H1 (cell line): ENCODE data around the gene GRAMD1B. TPM values are rescaled to one million over a fixed set of nuclear protein-coding genes. Genes with fewer than 3 reads are reported as not detected.

Experiments
- CTCF ChIA-PET: fragments of 300-600 bp; sonication (Branson Sonifier 250); formaldehyde crosslinking; loops from one replicate; lab custom pipeline; 2021; ENCODE audit not compliant: partially characterized antibody; lab: Charles Lee
- POLR2A ChIA-PET: fragments of 300-600 bp; sonication (Branson Sonifier 250); formaldehyde crosslinking; loops from one replicate; lab custom pipeline; 2021; ENCODE audit warnings: inconsistent platforms; ENCODE audit not compliant: partially characterized antibody; lab: Charles Lee
- DNase-seq, 2 experiments: peaks; one replicate each; pipeline versions ENCODE4 v3.0.0 to v3.0.0-alpha.2; 2010 to 2022; ENCODE audit warnings: low spot score in 2 of 2, low read depth in 1 of 2, mixed read lengths in 1 of 2
- FAIRE-seq: peaks from 2 replicates; lab custom pipeline; 2011; peaks lifted over from hg19 to GRCh38; lab: Jason Lieb, UNC
- H2AFZ ChIP-seq: 2 replicates; pipeline ENCODE4 v1.8.1; 2012; ENCODE audit warnings: low read length, inconsistent platforms
- H2AK5ac ChIP-seq: 2 replicates; pipeline ENCODE4 v1.6.1; 2013; ENCODE audit warnings: low read depth, low read length
- H2BK120ac ChIP-seq: replicated peaks from 2 replicates; pipeline ENCODE3; 2013; ENCODE audit warnings: low read depth, low read length, inconsistent platforms
- H2BK12ac ChIP-seq: 2 replicates; pipeline ENCODE4 v1.6.1; 2013; ENCODE audit warnings: low read depth, low read length
- H2BK15ac ChIP-seq: 2 replicates; pipeline ENCODE4 v1.6.1; 2013; ENCODE audit warnings: low read length
- H2BK20ac ChIP-seq: 2 replicates; pipeline ENCODE4 v1.6.1; 2013; ENCODE audit warnings: low read length
- H2BK5ac ChIP-seq: 2 replicates; pipeline ENCODE4 v1.6.1; 2013; ENCODE audit warnings: low read depth, low read length
- H3K14ac ChIP-seq: 2 replicates; pipeline ENCODE4 v1.6.1; 2013; ENCODE audit warnings: inconsistent platforms; ENCODE audit not compliant: insufficient read length
- H3K18ac ChIP-seq: 2 replicates; pipeline ENCODE4 v1.6.1; 2013; ENCODE audit warnings: low read length; ENCODE audit errors: extremely low read depth
- H3K23ac ChIP-seq: 2 replicates; pipeline ENCODE4 v1.6.1; 2013; ENCODE audit warnings: inconsistent platforms; ENCODE audit not compliant: insufficient read length
- H3K23me2 ChIP-seq: 2 replicates; pipeline ENCODE4 v1.6.1; 2013; ENCODE audit warnings: low read depth, low read length
- H3K27ac ChIP-seq: 2 replicates; pipeline ENCODE4 v1.6.1; 2011; ENCODE audit warnings: low read depth, low read length, inconsistent platforms
- H3K27me3 ChIP-seq, 4 experiments: replicated peaks in 1 of 4; 1 replicate in 1 of 4; 2 replicates in 3 of 4; pipeline versions ENCODE4 v1.6.1 to v1.8.1; 2011 to 2013; ENCODE audit warnings: low read length in 3 of 4, mild to moderate bottlenecking in 3 of 4, inconsistent platforms in 2 of 4, mixed read lengths in 2 of 4, moderate library complexity in 1 of 4; ENCODE audit not compliant: control insufficient read depth in 3 of 4, insufficient read depth in 3 of 4; ENCODE audit errors: extremely low read depth in 1 of 4
- H3K36me3 ChIP-seq, 4 experiments: 2 replicates each; pipeline versions ENCODE4 v1.6.1 to v1.8.1; 2011 to 2013; ENCODE audit warnings: mild to moderate bottlenecking in 4 of 4, low read length in 3 of 4, moderate library complexity in 2 of 4, control low read depth in 1 of 4, inconsistent platforms in 1 of 4; ENCODE audit not compliant: insufficient read depth in 4 of 4, control insufficient read depth in 2 of 4
- H3K4ac ChIP-seq: replicated peaks from 2 replicates; pipeline ENCODE3; 2013; ENCODE audit warnings: low read length, low read depth, mixed read lengths, inconsistent platforms; ENCODE audit not compliant: insufficient read length
- H3K4me1 ChIP-seq, 4 experiments: replicated peaks in 1 of 4; 1 replicate in 1 of 4; 2 replicates in 3 of 4; pipeline versions ENCODE4 v1.6.1 to v1.8.1; 2011 to 2013; ENCODE audit warnings: low read length in 3 of 4, inconsistent platforms in 2 of 4, mixed read lengths in 1 of 4; ENCODE audit not compliant: insufficient read depth in 4 of 4, control insufficient read depth in 3 of 4
- H3K4me2 ChIP-seq, 2 experiments: 2 replicates each; pipeline versions ENCODE4 v1.6.1 to v1.8.1; 2011 to 2013; ENCODE audit warnings: low read depth in 2 of 2, low read length in 2 of 2, control low read depth in 1 of 2, inconsistent platforms in 1 of 2, mild to moderate bottlenecking in 1 of 2; ENCODE audit not compliant: insufficient read depth in 1 of 2
- H3K4me3 ChIP-seq, 4 experiments: fragments of 200-600, 300-600 bp in 1 of 4; sonication (generic), shearing (Covaris generic), sonication (Bioruptor Twin) in 1 of 4; 2 replicates each; pipeline versions ENCODE4 v1.5.1 to v1.8.1; 2011 to 2016; ENCODE audit warnings: low read length in 4 of 4, low read depth in 3 of 4, control low read depth in 2 of 4, inconsistent platforms in 2 of 4, mild to moderate bottlenecking in 2 of 4, mixed read lengths in 1 of 4, moderate library complexity in 1 of 4; ENCODE audit not compliant: insufficient read depth in 2 of 4; ENCODE audit errors: extremely low read depth in 1 of 4
- H3K56ac ChIP-seq: replicated peaks from 2 replicates; pipeline ENCODE3; 2013; ENCODE audit warnings: low read depth, mild to moderate bottlenecking, mixed read lengths, low read length, inconsistent platforms; ENCODE audit not compliant: insufficient read length
- H3K79me1 ChIP-seq: 2 replicates; pipeline ENCODE4 v1.6.1; 2013; ENCODE audit warnings: low read depth, low read length, control low read depth
- H3K79me2 ChIP-seq, 2 experiments: 2 replicates each; pipeline versions ENCODE4 v1.6.1 to v1.8.1; 2012 to 2013; ENCODE audit warnings: low read length in 2 of 2, mild to moderate bottlenecking in 2 of 2, inconsistent platforms in 1 of 2; ENCODE audit not compliant: insufficient read depth in 2 of 2, control insufficient read depth in 1 of 2
- H3K9ac ChIP-seq, 4 experiments: replicated peaks in 1 of 4; 1 replicate in 1 of 4; 2 replicates in 3 of 4; pipeline versions ENCODE4 v1.6.1 to v1.8.1; 2011 to 2013; ENCODE audit warnings: low read depth in 3 of 4, low read length in 3 of 4, control low read depth in 2 of 4, mild to moderate bottlenecking in 2 of 4, moderate library complexity in 2 of 4, inconsistent platforms in 1 of 4; ENCODE audit errors: extremely low read depth in 1 of 4
- H3K9me3 ChIP-seq, 2 experiments: 2 replicates each; pipeline versions ENCODE4 v1.6.1 to v1.8.1; 2012 to 2013; ENCODE audit warnings: mild to moderate bottlenecking in 2 of 2, moderate library complexity in 2 of 2, control low read depth in 1 of 2, inconsistent platforms in 1 of 2, low read depth in 1 of 2, low read length in 1 of 2, mixed read lengths in 1 of 2; ENCODE audit not compliant: insufficient read depth in 2 of 2
- H4K20me1 ChIP-seq, 2 experiments: replicated peaks in 1 of 2; 2 replicates each; pipeline versions ENCODE3 to v1.8.1; 2011 to 2013; ENCODE audit warnings: inconsistent platforms in 2 of 2, low read length in 2 of 2, mild to moderate bottlenecking in 1 of 2; ENCODE audit not compliant: insufficient read depth in 2 of 2, control insufficient read depth in 1 of 2
- H4K5ac ChIP-seq: 2 replicates; pipeline ENCODE4 v1.6.1; 2013; ENCODE audit warnings: low read length, low read depth, mixed read lengths, inconsistent platforms; ENCODE audit not compliant: insufficient read length
- H4K8ac ChIP-seq: 2 replicates; pipeline ENCODE4 v1.8.0; 2013; ENCODE audit warnings: mild to moderate bottlenecking, moderate library complexity, low read length, inconsistent platforms; ENCODE audit not compliant: insufficient read depth; ENCODE audit errors: extremely low read depth
- H4K91ac ChIP-seq: replicated peaks from 2 replicates; pipeline ENCODE3; 2013; ENCODE audit warnings: low read length, mixed read lengths, inconsistent platforms; ENCODE audit not compliant: insufficient read length
- ATF3 ChIP-seq: IDR thresholded peaks from 2 replicates; pipeline ENCODE4 v1.6.1; 2011; ENCODE audit warnings: low read depth, mild to moderate bottlenecking, low read length; ENCODE audit not compliant: insufficient read depth
- KDM4A ChIP-seq: IDR thresholded peaks from one replicate; pipeline ENCODE4 v1.7.1; 2012; ENCODE audit warnings: low read depth, mild to moderate bottlenecking, moderate library complexity, low read length, inconsistent platforms; ENCODE audit not compliant: severe bottlenecking
- PHF8 ChIP-seq: fragments of 200-600 bp; sonication (generic); conservative IDR thresholded peaks from 2 replicates; pipeline ENCODE4 v1.7.1; 2012; ENCODE audit warnings: low read depth, mild to moderate bottlenecking, inconsistent platforms, low read length, moderate library complexity
- SIN3A ChIP-seq, 2 experiments: IDR thresholded peaks in 1 of 2; conservative IDR thresholded peaks in 1 of 2; 2 replicates each; pipeline ENCODE4 v1.6.1; 2011 to 2012; ENCODE audit warnings: low read length in 2 of 2, improper control_type of control experiment in 1 of 2, low read depth in 1 of 2, mild to moderate bottlenecking in 1 of 2
- SIRT6 ChIP-seq: IDR thresholded peaks from one replicate; pipeline ENCODE4 v1.7.1; 2012; ENCODE audit warnings: low read length, inconsistent platforms
- WGBS, 2 experiments: shearing (Covaris generic) in 1 of 2; methylation state at CpG; one replicate each; pipeline versions ENCODE4 v1.1.6 to v1.1.7; 2013 to 2015; ENCODE audit warnings: low lambda C conversion rate in 2 of 2, mixed read lengths in 2 of 2, inconsistent platforms in 1 of 2, low coverage in 1 of 2, missing lambda C conversion rate in 1 of 2; ENCODE audit not compliant: insufficient replicate concordance in 2 of 2, insufficient coverage in 1 of 2, insufficient read length in 1 of 2; ENCODE audit errors: extremely low coverage in 1 of 2, missing lambda C conversion rate in 1 of 2; 5-methylcytosine and 5-hydroxymethylcytosine counted together
- polyA plus RNA-seq, 7 experiments: library from polyadenylated mRNA; depleted of rRNA in 3 of 7; stranded (reverse) in 5 of 7; unstranded in 2 of 7; fragments of >200 nt in 5 of 7; fragments of 200-250 nt in 2 of 7; gene quantifications; 1 replicate in 5 of 7; 2 replicates in 1 of 7; 4 replicates in 1 of 7; pipeline versions ENCODE4 v1.2.1 to v1.2.3, GENCODE V29; 2011 to 2013; ENCODE audit warnings: missing spikeins in 2 of 7, mixed read lengths in 2 of 7
- total RNA-seq: library from RNA; stranded (reverse); fragmentation: NEBNext Ultra II Directional; extraction: Animal tissue kit (Norgen Biotek cat#: 25700); gene quantifications from 2 replicates; pipeline ENCODE4 v1.2.1, GENCODE V29; 2021

Gene GRAMD1B
- total and polyA plus RNA-seq, 2 of the 8 experiments (the other 6 are each of a cell fraction or from before 2014, with no cell fraction given): 10.1 to 21.2 TPM

DNA sequence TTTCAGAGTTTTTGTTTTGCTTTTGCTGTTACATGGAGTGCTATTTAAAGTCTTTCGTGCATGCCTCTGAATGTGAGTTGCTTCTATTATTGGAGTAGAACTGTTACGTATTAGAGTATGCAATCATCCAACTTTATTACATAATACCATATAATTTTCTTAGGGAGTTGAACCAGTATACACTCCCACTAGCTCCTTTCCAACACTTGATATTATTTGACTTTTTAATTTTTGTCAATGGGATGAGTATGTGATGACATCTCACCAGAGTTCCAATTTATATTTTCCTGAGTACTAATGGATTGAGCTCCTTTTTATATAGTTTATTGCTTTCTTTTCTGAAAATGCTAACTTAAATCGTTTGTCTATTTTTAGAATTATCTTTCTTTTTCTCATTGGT is 90.9 kb downstream of the GRAMD1B start:
- Histone ChIP-seq H2BK5ac (no peak overlapping the region), H4K91ac (no peak overlapping the region), H4K8ac (no peak overlapping the region), H3K9ac (no peak overlapping the region), H4K20me1 (no peaks in the 10 kb centered on the region), H3K23me2 (no peaks in the 10 kb centered on the region), H2AK5ac (no peak overlapping the region), H2BK12ac (no peak overlapping the region), H3K27ac (no peak overlapping the region), H2BK120ac (no peak overlapping the region), H3K79me2 (0 out of 4 replicates have a peak, but pooled peaks cover 0 to 8% of the 10 kb centered on the region in 2 experiments), H2BK20ac (no peak overlapping the region; the same call in 1 of the 2 replicates), H3K4ac (no peak overlapping the region), H3K9me3 (no peaks in the 10 kb centered on the region), H3K79me1 (no peaks in the 10 kb centered on the region; the same call in 1 of the 2 replicates), H4K5ac (no peak overlapping the region), H3K23ac (no peak overlapping the region), H3K36me3 (no peaks in the 10 kb centered on the region), H2AFZ (no peak overlapping the region), H2BK15ac (no peak overlapping the region), H3K14ac (no peak overlapping the region), H3K4me2 (no peak overlapping the region), H3K27me3 (no peaks in the 10 kb centered on the region), H3K56ac (no peak overlapping the region), H3K18ac (no peak overlapping the region), H3K4me1 (peaks cover 20 to 36% (median 25%) of the 10 kb centered on the region in 4 experiments), H3K4me3 (no peak overlapping the region)
- DNase-seq (no peak), FAIRE-seq (no peak)
- POLR2A ChIA-PET: no interaction called here
- WGBS, 2 experiments: 88% methylated on average over 3 of the region's 3 CpGs; no CpG with 5 or more reads in 1 of the 2 experiments
- TF ChIP-seq SIN3A (conservative IDR thresholded peaks at IDR 0.05 in 1 of 2, IDR thresholded peaks at IDR 0.05 in 1 of 2; ENCODE audit: low read depth in 1 of 2, low read length in 2 of 2): no peak
- no peak for TF ChIP-seq ATF3
- TF ChIP-seq KDM4A: no peak
- no peak for TF ChIP-seq PHF8
- no peak for TF ChIP-seq SIRT6
- CTCF ChIA-PET: interaction anchor here (1.4 to 11.3 kb wide), 8 partner anchors 9 to 260 kb away, joined by 3 to 67 read pairs (median 15); no protein-coding TSS in a partner anchor
